H9 (cell line): ENCODE measurements around the gene BCAS3. TPM values are rescaled to one million over a fixed set of nuclear protein-coding genes. Genes with fewer than 3 reads are reported as not detected.

Source experiments
- DNase-seq: peaks from one replicate; pipeline ENCODE4 v3.0.0-alpha.2; 2017
- H2AFZ ChIP-seq: one replicate; pipeline ENCODE4 v1.6.1; 2013; ENCODE audit warnings: mild to moderate bottlenecking, low read length, control low read depth, moderate library complexity
- H2AK5ac ChIP-seq: 2 replicates; pipeline ENCODE4 v1.6.1; 2013; ENCODE audit warnings: low read length, control low read depth, mixed read lengths; ENCODE audit not compliant: insufficient read length
- H2BK120ac ChIP-seq: one replicate; pipeline ENCODE4 v1.6.1; 2013; ENCODE audit warnings: low read depth, mild to moderate bottlenecking, low read length, control low read depth, inconsistent platforms; ENCODE audit not compliant: poor library complexity, severe bottlenecking
- H2BK12ac ChIP-seq: 2 replicates; pipeline ENCODE4 v1.6.1; 2013; ENCODE audit warnings: low read length, control low read depth, mixed read lengths, low read depth; ENCODE audit not compliant: insufficient read length
- H2BK15ac ChIP-seq: 2 replicates; pipeline ENCODE4 v1.6.1; 2013; ENCODE audit warnings: low read depth, low read length, control low read depth
- H2BK20ac ChIP-seq: one replicate; pipeline ENCODE4 v1.6.1; 2013; ENCODE audit warnings: low read depth, mild to moderate bottlenecking, low read length, control low read depth, inconsistent platforms; ENCODE audit not compliant: poor library complexity, severe bottlenecking
- H2BK5ac ChIP-seq: 2 replicates; pipeline ENCODE4 v1.6.1; 2013; ENCODE audit warnings: low read length, control low read depth, mixed read lengths; ENCODE audit not compliant: insufficient read length
- H3K14ac ChIP-seq: 2 replicates; pipeline ENCODE4 v1.6.1; 2013; ENCODE audit warnings: low read length, control low read depth; ENCODE audit not compliant: insufficient read depth
- H3K18ac ChIP-seq: 2 replicates; pipeline ENCODE4 v1.6.1; 2013; ENCODE audit warnings: low read depth, mild to moderate bottlenecking, mixed read lengths, low read length, control low read depth; ENCODE audit not compliant: insufficient read length
- H3K23ac ChIP-seq: 2 replicates; pipeline ENCODE4 v1.6.1; 2013; ENCODE audit warnings: low read length, control low read depth, mixed read lengths, low read depth; ENCODE audit not compliant: insufficient read length
- H3K23me2 ChIP-seq: 2 replicates; pipeline ENCODE4 v1.6.1; 2013; ENCODE audit warnings: low read depth, mild to moderate bottlenecking, mixed read lengths, low read length, control low read depth; ENCODE audit not compliant: insufficient read length, poor library complexity, severe bottlenecking
- H3K27ac ChIP-seq: 2 replicates; pipeline ENCODE4 v1.5.1; 2013; ENCODE audit warnings: low read length, control low read depth, mixed read lengths, low read depth; ENCODE audit not compliant: insufficient read length
- H3K27me3 ChIP-seq: 2 replicates; pipeline ENCODE4 v1.6.1; 2013; ENCODE audit warnings: low read length, control low read depth, inconsistent platforms; ENCODE audit not compliant: insufficient read depth
- H3K4ac ChIP-seq: 2 replicates; pipeline ENCODE4 v1.6.1; 2013; ENCODE audit warnings: low read depth, mild to moderate bottlenecking, control low read depth, inconsistent platforms, low read length, moderate library complexity
- H3K4me1 ChIP-seq: 2 replicates; pipeline ENCODE4 v1.6.1; 2013; ENCODE audit warnings: low read length, control low read depth, inconsistent platforms; ENCODE audit not compliant: insufficient read depth
- H3K4me2 ChIP-seq: 2 replicates; pipeline ENCODE4 v1.6.1; 2013; ENCODE audit warnings: low read length, control low read depth, mixed read lengths; ENCODE audit not compliant: insufficient read length, insufficient read depth
- H3K56ac ChIP-seq: 2 replicates; pipeline ENCODE4 v1.6.1; 2013; ENCODE audit warnings: low read depth, mild to moderate bottlenecking, mixed read lengths, low read length, control low read depth; ENCODE audit not compliant: insufficient read length
- H3K79me1 ChIP-seq: 2 replicates; pipeline ENCODE4 v1.6.1; 2013; ENCODE audit warnings: low read depth, mild to moderate bottlenecking, moderate library complexity, low read length, control low read depth, inconsistent platforms; ENCODE audit not compliant: insufficient read depth, poor library complexity, severe bottlenecking
- H3K79me2 ChIP-seq: 2 replicates; pipeline ENCODE4 v1.6.1; 2013; ENCODE audit warnings: low read length, control low read depth, inconsistent platforms; ENCODE audit not compliant: insufficient read depth
- H3K9ac ChIP-seq: 2 replicates; pipeline ENCODE4 v1.6.1; 2013; ENCODE audit warnings: low read length, control low read depth, mixed read lengths; ENCODE audit not compliant: insufficient read length; ENCODE audit errors: extremely low read depth
- H3K9me3 ChIP-seq: one replicate; pipeline ENCODE4 v1.6.1; 2013; ENCODE audit warnings: low read depth, low read length, inconsistent platforms; ENCODE audit not compliant: control insufficient read depth
- H3T11ph ChIP-seq: one replicate; pipeline ENCODE4 v1.6.1; 2013; ENCODE audit warnings: mild to moderate bottlenecking, low read length, control low read depth, inconsistent platforms
- H4K20me1 ChIP-seq: one replicate; pipeline ENCODE4 v1.6.1; 2013; ENCODE audit not compliant: control insufficient read depth, insufficient read length, insufficient read depth
- H4K5ac ChIP-seq: 2 replicates; pipeline ENCODE4 v1.6.1; 2013; ENCODE audit warnings: low read depth, mild to moderate bottlenecking, mixed read lengths, low read length, control low read depth; ENCODE audit not compliant: insufficient read length
- H4K8ac ChIP-seq: replicated peaks from 2 replicates; pipeline ENCODE4 v1.6.1; 2013; ENCODE audit warnings: low read length, control low read depth, mixed read lengths, low read depth; ENCODE audit not compliant: insufficient read length
- H4K91ac ChIP-seq: 2 replicates; pipeline ENCODE4 v1.6.1; 2013; ENCODE audit warnings: low read depth, mild to moderate bottlenecking, moderate library complexity, mixed read lengths, low read length, control low read depth; ENCODE audit not compliant: insufficient read length
- H3K27ac Mint-ChIP-seq, 3 experiments: 2 replicates in 2 of 3; 3 replicates in 1 of 3; pipeline ENCODE4 v1.8.0; 2020 to 2021; ENCODE audit warnings: mixed read lengths in 3 of 3, mild to moderate bottlenecking in 1 of 3, moderate library complexity in 1 of 3
- H3K27me3 Mint-ChIP-seq: 2 replicates; pipeline ENCODE4 v1.8.0; 2021; ENCODE audit warnings: low read depth, mild to moderate bottlenecking, moderate library complexity, mixed read lengths
- H3K36me3 Mint-ChIP-seq, 3 experiments: 2 replicates in 2 of 3; 3 replicates in 1 of 3; pipeline ENCODE4 v1.8.0; 2020 to 2021; ENCODE audit warnings: low read depth in 3 of 3, mixed read lengths in 3 of 3; ENCODE audit not compliant: insufficient read depth in 1 of 3
- H3K4me1 Mint-ChIP-seq, 2 experiments: 2 replicates each; pipeline ENCODE4 v1.8.0; 2020; ENCODE audit warnings: mixed read lengths in 2 of 2
- H3K4me3 Mint-ChIP-seq, 2 experiments: 2 replicates in 1 of 2; 3 replicates in 1 of 2; pipeline ENCODE4 v1.8.0; 2020 to 2021; ENCODE audit warnings: mild to moderate bottlenecking in 2 of 2, mixed read lengths in 2 of 2, moderate library complexity in 1 of 2
- H3K9me3 Mint-ChIP-seq, 2 experiments: 2 replicates in 1 of 2; 3 replicates in 1 of 2; pipeline ENCODE4 v1.8.0; 2020; ENCODE audit warnings: mild to moderate bottlenecking in 2 of 2, mixed read lengths in 2 of 2, moderate library complexity in 1 of 2
- CTCF ChIP-seq: fragments of 200-600 bp; sonication (generic); conservative IDR thresholded peaks from 3 replicates; pipeline ENCODE4 v1.8.0; 2021; ENCODE audit warnings: antibody characterized with exemption, mild to moderate bottlenecking
- WGBS: extraction: QIAGEN DNeasy Blood & Tissue Kit; methylation state at CpG from one replicate; pipeline ENCODE4 v1.1.7; 2013; ENCODE audit warnings: missing lambda C conversion rate, low lambda C conversion rate, mixed read lengths; ENCODE audit not compliant: insufficient read length; ENCODE audit errors: extremely low coverage; 5-methylcytosine and 5-hydroxymethylcytosine counted together
- total RNA-seq: library from RNA; stranded (reverse); gene quantifications from 2 replicates; pipeline ENCODE4 v1.2.1, GENCODE V29; 2021

Gene BCAS3
- total RNA-seq, 1 experiment from 2014 or later = 22.4 TPM

- Histone ChIP-seq H3K4me1 (peaks cover 3% of the 10 kb centered on the region; the same call in 1 of the 2 replicates), H3K27ac (no peak overlapping the region), H3K4ac (no peak overlapping the region), H3K56ac (no peak overlapping the region), H2BK20ac (no peak overlapping the region), H3K79me2 (no peaks in the 10 kb centered on the region), H2BK120ac (no peak overlapping the region), H2BK15ac (no peak overlapping the region), H4K91ac (no peak overlapping the region), H3K9me3 (no peaks in the 10 kb centered on the region), H2BK12ac (no peak overlapping the region), H2BK5ac (no peak overlapping the region), H3K14ac (no peak overlapping the region; the same call in 1 of the 2 replicates), H3K23ac (no peak overlapping the region), H3K23me2 (no peaks in the 10 kb centered on the region), H4K5ac (no peak overlapping the region), H3K27me3 (no peaks in the 10 kb centered on the region), H3K4me2 (no peak overlapping the region), H4K8ac (no peak overlapping the region), H3K79me1 (no peaks in the 10 kb centered on the region), H3K9ac (no peak overlapping the region), H2AK5ac (no peak overlapping the region), H4K20me1 (no peaks in the 10 kb centered on the region), H3K18ac (no peak overlapping the region), H2AFZ (no peak overlapping the region), H3T11ph (no peak overlapping the region)
- no peaks in the 10 kb centered on the region; the same call in 1 of the 2 replicates for H3K27me3 Mint-ChIP-seq
- peak; percentile 62 for DNase-seq
- H3K27ac Mint-ChIP-seq = peak overlapping the region in 2 of 3 experiments; percentile 67 to 91; a peak in 1 of 7 replicates
- TF ChIP-seq CTCF = no peak
- no peaks in the 10 kb centered on the region; a peak in 1 of 7 replicates for H3K36me3 Mint-ChIP-seq
- H3K4me1 Mint-ChIP-seq = peaks cover 28 to 33% of the 10 kb centered on the region in 2 experiments
- H3K9me3 Mint-ChIP-seq = no peaks in the 10 kb centered on the region
- WGBS = no CpG with 5 or more reads among the region's 12 CpGs
- no peak overlapping the region for H3K4me3 Mint-ChIP-seq
These were observed 675.3 kb downstream of the BCAS3 start for GRCh38 chr17:61352781-61353491.
